ENCODE measurements around the gene ZNF460. TPM values are rescaled to one million over a fixed set of nuclear protein-coding genes. Genes with fewer than 3 reads are reported as not detected.
"Not testable (repeated sequence)": the region's sequence is repeated elsewhere in the genome, so short reads cannot be mapped to it uniquely, and the experiment has no call there.

The ZNF460 gene
- total RNA-seq, 3 donors from 2014 or later = 30.1 to 52.2 (median 49.2) TPM

GRCh38 chr19:57263244-57263741, 17.0 kb upstream of the ZNF460 start:
- Mint-ChIP-seq H3K4me3 (no peak overlapping the region), H3K36me3 (ENCODE audit: insufficient read depth) (peaks cover 50% of the 10 kb centered on the region), H3K27me3 (ENCODE audit: low read depth) (no peaks in the 10 kb centered on the region), H3K9me3 (peaks cover 38% of the 10 kb centered on the region), H3K4me1 (ENCODE audit: low read depth) (no peaks in the 10 kb centered on the region)
- DNase-seq = no peak
- no peak for ATAC-seq

- H3K4me1 Mint-ChIP-seq (ENCODE audit: low read depth) = peaks cover 4% of the 10 kb centered on the region
- peaks cover 24% of the 10 kb centered on the region for H3K36me3 Mint-ChIP-seq (ENCODE audit: insufficient read depth)
- DNase-seq (no peak), ATAC-seq (no peak)
- no peaks in the 10 kb centered on the region for H3K27me3 Mint-ChIP-seq (ENCODE audit: low read depth)
- H3K9me3 Mint-ChIP-seq = peaks cover 29% of the 10 kb centered on the region
- no peak overlapping the region for H3K4me3 Mint-ChIP-seq
Observed at GRCh38 chr19:57267291-57267690, 13.0 kb upstream of the ZNF460 start.

GRCh38 chr19:57269515-57270250, 10.6 kb upstream of the ZNF460 start:
- no peak overlapping the region for H3K4me3 Mint-ChIP-seq
- ATAC-seq = peak; percentile 73 to 76
- peaks cover 27% of the 10 kb centered on the region for H3K36me3 Mint-ChIP-seq (ENCODE audit: insufficient read depth)
- H3K4me1 Mint-ChIP-seq (ENCODE audit: low read depth) = peaks cover 4% of the 10 kb centered on the region
- no peaks in the 10 kb centered on the region for H3K27me3 Mint-ChIP-seq (ENCODE audit: low read depth)
- peaks cover 25% of the 10 kb centered on the region for H3K9me3 Mint-ChIP-seq
- DNase-seq = no peak

GRCh38 chr19:57271280-57271679, 9.0 kb upstream of the ZNF460 start:
- Mint-ChIP-seq H3K4me3 (no peak overlapping the region), H3K9me3 (peaks cover 15% of the 10 kb centered on the region), H3K4me1 (ENCODE audit: low read depth) (peaks cover 4% of the 10 kb centered on the region), H3K36me3 (ENCODE audit: insufficient read depth) (peaks cover 28% of the 10 kb centered on the region), H3K27me3 (ENCODE audit: low read depth) (no peaks in the 10 kb centered on the region)
- no peak for ATAC-seq
- DNase-seq = no peak

GRCh38 chr19:57273014-57273413, 7.3 kb upstream of the ZNF460 start:
- ATAC-seq (no peak), DNase-seq (no peak)
- Mint-ChIP-seq H3K4me3 (no peak overlapping the region), H3K27me3 (ENCODE audit: low read depth) (no peaks in the 10 kb centered on the region), H3K36me3 (ENCODE audit: insufficient read depth) (peaks cover 25% of the 10 kb centered on the region), H3K9me3 (peaks cover 4% of the 10 kb centered on the region), H3K4me1 (ENCODE audit: low read depth) (peaks cover 5% of the 10 kb centered on the region)

- Mint-ChIP-seq H3K4me3 (no peak overlapping the region), H3K4me1 (ENCODE audit: low read depth) (peaks cover 7% of the 10 kb centered on the region), H3K9me3 (peaks cover 4% of the 10 kb centered on the region), H3K27me3 (ENCODE audit: low read depth) (no peaks in the 10 kb centered on the region), H3K36me3 (ENCODE audit: insufficient read depth) (peaks cover 26% of the 10 kb centered on the region)
- DNase-seq (no peak), ATAC-seq (no peak)
Observed at GRCh38 chr19:57276430-57276829, 3.9 kb upstream of the ZNF460 start.

GRCh38 chr19:57278481-57278880, 1.8 kb upstream of the ZNF460 start:
- H3K4me1 Mint-ChIP-seq (ENCODE audit: low read depth) = peaks cover 25% of the 10 kb centered on the region
- not testable (repeated sequence) for H3K9me3 Mint-ChIP-seq; DNase-seq; H3K27me3 Mint-ChIP-seq (ENCODE audit: low read depth); ATAC-seq
- peaks cover 31% of the 10 kb centered on the region for H3K36me3 Mint-ChIP-seq (ENCODE audit: insufficient read depth)
- peak overlapping the region; percentile 33 for H3K4me3 Mint-ChIP-seq

- peaks cover 33% of the 10 kb centered on the region for H3K4me1 Mint-ChIP-seq (ENCODE audit: low read depth)
- peaks cover 33% of the 10 kb centered on the region for H3K36me3 Mint-ChIP-seq (ENCODE audit: insufficient read depth)
- no peaks in the 10 kb centered on the region for H3K9me3 Mint-ChIP-seq
- ATAC-seq (peak; percentile 70 to 77), DNase-seq (peak; percentile 79)
- no peaks in the 10 kb centered on the region for H3K27me3 Mint-ChIP-seq (ENCODE audit: low read depth)
- H3K4me3 Mint-ChIP-seq = no peak overlapping the region
Observed at GRCh38 chr19:57279418-57280164, 694 bp upstream of the ZNF460 start.

GRCh38 chr19:57280962-57281400, 696 bp downstream of the ZNF460 start:
- peak in 1 of 2 donors; percentile 0 for ATAC-seq
- Mint-ChIP-seq H3K4me1 (ENCODE audit: low read depth) (peaks cover 41% of the 10 kb centered on the region), H3K4me3 (no peak overlapping the region), H3K9me3 (no peaks in the 10 kb centered on the region), H3K36me3 (ENCODE audit: insufficient read depth) (peaks cover 43% of the 10 kb centered on the region), H3K27me3 (ENCODE audit: low read depth) (no peaks in the 10 kb centered on the region)
- DNase-seq = no peak

- Mint-ChIP-seq H3K9me3 (no peaks in the 10 kb centered on the region), H3K4me1 (ENCODE audit: low read depth) (peaks cover 43% of the 10 kb centered on the region), H3K4me3 (no peak overlapping the region), H3K36me3 (ENCODE audit: insufficient read depth) (peaks cover 50% of the 10 kb centered on the region), H3K27me3 (ENCODE audit: low read depth) (no peaks in the 10 kb centered on the region)
- DNase-seq = no peak
- ATAC-seq = no peak
Observed at GRCh38 chr19:57282011-57282643, 1.8 kb downstream of the ZNF460 start.

- H3K4me3 Mint-ChIP-seq = no peak overlapping the region
- no peak for ATAC-seq
- peaks cover 22% of the 10 kb centered on the region for H3K4me1 Mint-ChIP-seq (ENCODE audit: low read depth)
- DNase-seq = no peak
- H3K9me3 Mint-ChIP-seq = peaks cover 18% of the 10 kb centered on the region
- H3K27me3 Mint-ChIP-seq (ENCODE audit: low read depth) = no peaks in the 10 kb centered on the region
- peaks cover 80% of the 10 kb centered on the region for H3K36me3 Mint-ChIP-seq (ENCODE audit: insufficient read depth)
Observed at GRCh38 chr19:57288373-57288772, 8.1 kb downstream of the ZNF460 start.

GRCh38 chr19:57290970-57291369, 10.7 kb downstream of the ZNF460 start:
- DNase-seq = no peak
- H3K27me3 Mint-ChIP-seq (ENCODE audit: low read depth) = no peaks in the 10 kb centered on the region
- H3K4me3 Mint-ChIP-seq = no peak overlapping the region
- peaks cover 38% of the 10 kb centered on the region for H3K9me3 Mint-ChIP-seq
- ATAC-seq = no peak
- peaks cover 87% of the 10 kb centered on the region for H3K36me3 Mint-ChIP-seq (ENCODE audit: insufficient read depth)
- peaks cover 5% of the 10 kb centered on the region for H3K4me1 Mint-ChIP-seq (ENCODE audit: low read depth)

- ATAC-seq = no peak
- DNase-seq = no peak
- Mint-ChIP-seq H3K27me3 (ENCODE audit: low read depth) (no peaks in the 10 kb centered on the region), H3K4me1 (ENCODE audit: low read depth) (peaks cover 10% of the 10 kb centered on the region), H3K9me3 (peaks cover 48% of the 10 kb centered on the region), H3K4me3 (no peak overlapping the region), H3K36me3 (ENCODE audit: insufficient read depth) (peaks cover 87% of the 10 kb centered on the region)
Observed at GRCh38 chr19:57292547-57292946, 12.3 kb downstream of the ZNF460 start.

- no peak overlapping the region for H3K4me3 Mint-ChIP-seq
- H3K27me3 Mint-ChIP-seq (ENCODE audit: low read depth) = no peaks in the 10 kb centered on the region
- peaks cover 12% of the 10 kb centered on the region for H3K4me1 Mint-ChIP-seq (ENCODE audit: low read depth)
- H3K9me3 Mint-ChIP-seq = peaks cover 52% of the 10 kb centered on the region
- DNase-seq (no peak), ATAC-seq (no peak)
- H3K36me3 Mint-ChIP-seq (ENCODE audit: insufficient read depth) = peaks cover 84% of the 10 kb centered on the region
Observed at GRCh38 chr19:57293719-57294118, 13.4 kb downstream of the ZNF460 start.

Measured in activated T-cell treated with anti-CD3 and anti-CD28 coated beads, Interleukin-2, amount 50 U/mL, for 4 hours (primary cell).